PC-9 (cell line): ENCODE data around the gene ALDH9A1. TPM values are rescaled to one million over a fixed set of nuclear protein-coding genes. Genes with fewer than 3 reads are reported as not detected.

Experiments used
- BruUV-seq: library from RNA; stranded (reverse); fragments of 400-500 nt; replicated peaks from 2 replicates; lab custom pipeline; 2021; lab: Mats Ljungman, UMichigan
- CTCF ChIA-PET: fragments of 300-600 bp; sonication (Branson Sonifier 250); formaldehyde crosslinking; loops from one replicate; lab custom pipeline; 2022; ENCODE audit warnings: antibody characterized with exemption; lab: Charles Lee
- POLR2A ChIA-PET: fragments of 300-600 bp; sonication (Branson Sonifier 250); formaldehyde crosslinking; loops from one replicate; lab custom pipeline; 2022; ENCODE audit warnings: antibody characterized with exemption; ENCODE audit not compliant: unreplicated experiment; lab: Charles Lee
- DNase-seq, 2 experiments: peaks; one replicate each; pipeline versions ENCODE4 v3.0.0 to v3.0.0-alpha.2; 2015 to 2022; ENCODE audit warnings: mixed read lengths in 1 of 2
- H2AFZ ChIP-seq: fragments of 200-600 bp; sonication (generic); 2 replicates; pipeline ENCODE4 v1.8.1; 2017; ENCODE audit warnings: antibody characterized with exemption
- H3F3A ChIP-seq: fragments of 200-600 bp; sonication (generic); 2 replicates; pipeline ENCODE4 v1.8.1; 2017; ENCODE audit warnings: antibody characterized with exemption, mild to moderate bottlenecking, low read depth; ENCODE audit not compliant: insufficient read depth
- H3K27ac ChIP-seq: fragments of 200-600 bp; sonication (generic); 2 replicates; pipeline ENCODE4 v1.6.1; 2016; ENCODE audit warnings: mixed run types
- H3K27me3 ChIP-seq: fragments of 200-600 bp; sonication (generic); 2 replicates; pipeline ENCODE4 v1.6.1; 2016; ENCODE audit warnings: low read depth, mixed run types; ENCODE audit not compliant: insufficient read depth
- H3K36me3 ChIP-seq: fragments of 200-600 bp; sonication (generic); 2 replicates; pipeline ENCODE4 v1.6.1; 2016; ENCODE audit warnings: low read depth, mixed run types
- H3K4me1 ChIP-seq: fragments of 200-600 bp; sonication (generic); replicated peaks from 2 replicates; pipeline ENCODE4 v1.6.1; 2016; ENCODE audit warnings: mixed run types; ENCODE audit not compliant: insufficient read depth
- H3K4me2 ChIP-seq: fragments of 200-600 bp; sonication (generic); 2 replicates; pipeline ENCODE4 v1.6.1; 2017; ENCODE audit warnings: mixed run types
- H3K4me3 ChIP-seq: fragments of 200-600 bp; sonication (generic); 2 replicates; pipeline ENCODE4 v1.6.1; 2016; ENCODE audit warnings: mixed run types
- H3K79me2 ChIP-seq: fragments of 200-600 bp; sonication (generic); 2 replicates; pipeline ENCODE4 v1.6.1; 2017; ENCODE audit warnings: low read depth, mixed run types
- H3K9me2 ChIP-seq: fragments of 200-600 bp; sonication (generic); 2 replicates; pipeline ENCODE4 v1.8.1; 2017; ENCODE audit warnings: mild to moderate bottlenecking; ENCODE audit not compliant: insufficient read depth
- H3K9me3 ChIP-seq: fragments of 200-600 bp; sonication (generic); 2 replicates; pipeline ENCODE4 v1.8.1; 2016; ENCODE audit warnings: low read depth; ENCODE audit not compliant: insufficient read depth
- H4K20me1 ChIP-seq: fragments of 200-600 bp; sonication (generic); 2 replicates; pipeline ENCODE4 v1.8.1; 2017; ENCODE audit not compliant: insufficient read depth
- CTCF ChIP-seq: fragments of 200-600 bp; sonication (generic); conservative IDR thresholded peaks from 2 replicates; pipeline ENCODE4 v1.6.1; 2017; ENCODE audit warnings: mixed run types, antibody characterized with exemption, mild to moderate bottlenecking, moderate library complexity
- EZH2 ChIP-seq: fragments of 200-600 bp; sonication (generic); IDR thresholded peaks from 2 replicates; pipeline ENCODE4 v1.8.0; 2017; ENCODE audit warnings: antibody characterized with exemption, low read depth
- intact Hi-C: fragments of 100-400 bp; cut with micrococcal nuclease; formaldehyde crosslinking; loops from one replicate; pipeline ENCODE4 v1.10.0; 2022; ENCODE audit not compliant: unreplicated experiment
- total RNA-seq: library from RNA; stranded (reverse); gene quantifications from 2 replicates; pipeline ENCODE4 v1.2.3, GENCODE V29; 2021

ALDH9A1 gene
- total RNA-seq, 1 experiment from 2014 or later, result 42.5 TPM

GRCh38 chr1:165634154-165634921 lies 64.0 kb downstream of the ALDH9A1 start:
- intact Hi-C loops, result loop anchor here (5.0 to 10.0 kb wide), 4 partner anchors 190 to 1588 kb away; partner anchors contain the start of genes POU2F1, TADA1 and UCK2
- no peak overlapping the region for H3K27ac ChIP-seq
- no peak overlapping the region for H3K4me3 ChIP-seq
- no peaks in the 10 kb centered on the region for H4K20me1 ChIP-seq
- no TSS peak for BruUV-seq
- peaks cover 52% of the 10 kb centered on the region for H3K4me1 ChIP-seq
- peaks cover 39% of the 10 kb centered on the region for H3K79me2 ChIP-seq
- CTCF ChIA-PET, result no interaction called here
- H3K9me2 ChIP-seq, result no peaks in the 10 kb centered on the region
- H3K4me2 ChIP-seq, result peak overlapping the region; percentile 41; the same call in 1 of the 2 replicates
- no peaks in the 10 kb centered on the region for H3K9me3 ChIP-seq
- peaks cover 4% of the 10 kb centered on the region; the same call in 1 of the 2 replicates for H3K36me3 ChIP-seq
- peaks cover 34% of the 10 kb centered on the region for H3F3A ChIP-seq
- no peaks in the 10 kb centered on the region for H3K27me3 ChIP-seq
- POLR2A ChIA-PET, result no interaction called here
- H2AFZ ChIP-seq, result no peak overlapping the region
- TF ChIP-seq EZH2, result no peak
- TF ChIP-seq CTCF, result no peak
- DNase-seq, result no peak

- Histone ChIP-seq H4K20me1 (no peaks in the 10 kb centered on the region), H3K4me3 (no peak overlapping the region), H3K9me2 (no peaks in the 10 kb centered on the region), H3K27me3 (no peaks in the 10 kb centered on the region), H3K36me3 (peaks cover 4% of the 10 kb centered on the region; the same call in 1 of the 2 replicates), H3F3A (peaks cover 38% of the 10 kb centered on the region), H3K79me2 (peaks cover 34% of the 10 kb centered on the region), H3K9me3 (no peaks in the 10 kb centered on the region), H3K4me1 (peaks cover 52% of the 10 kb centered on the region), H3K4me2 (peak overlapping the region; percentile 41; the same call in 1 of the 2 replicates), H2AFZ (no peak overlapping the region), H3K27ac (no peak overlapping the region)
- intact Hi-C loops, result loop anchor here (5.0 to 10.0 kb wide), 4 partner anchors 191 to 1589 kb away; partner anchors contain the start of genes POU2F1, TADA1 and UCK2
- DNase-seq, result peak in 1 of 2 experiments; percentile 52
- no TSS peak for BruUV-seq
- CTCF ChIA-PET, result no interaction called here
- TF ChIP-seq CTCF (no peak), EZH2 (no peak)
- POLR2A ChIA-PET, result no interaction called here
These were observed 64.7 kb downstream of the ALDH9A1 start for GRCh38 chr1:165633614-165634013.

- H3K79me2 ChIP-seq, result peaks cover 26% of the 10 kb centered on the region
- peak overlapping the region; percentile 92 for H3K4me2 ChIP-seq
- CTCF ChIA-PET, result no interaction called here
- no peak for DNase-seq
- H3K4me1 ChIP-seq, result peaks cover 42% of the 10 kb centered on the region
- no peaks in the 10 kb centered on the region for H3K9me2 ChIP-seq
- TF ChIP-seq EZH2 (no peak), CTCF (no peak)
- POLR2A ChIA-PET, result interaction anchor here (0.7 kb wide), 1 partner anchor 475 kb away, joined by 4 read pairs; no protein-coding TSS in a partner anchor
- H3K4me3 ChIP-seq, result peak overlapping the region; percentile 75
- H3K9me3 ChIP-seq, result no peaks in the 10 kb centered on the region
- intact Hi-C loops, result loop anchor here (5.0 to 10.0 kb wide), 4 partner anchors 192 to 1590 kb away; partner anchors contain the start of genes POU2F1, TADA1 and UCK2
- BruUV-seq, result no TSS peak
- H3K27ac ChIP-seq, result peak overlapping the region; percentile 80
- H3K36me3 ChIP-seq, result peaks cover 4% of the 10 kb centered on the region; the same call in 1 of the 2 replicates
- peaks cover 32% of the 10 kb centered on the region for H3F3A ChIP-seq
- no peak overlapping the region for H2AFZ ChIP-seq
- no peaks in the 10 kb centered on the region for H4K20me1 ChIP-seq
- H3K27me3 ChIP-seq, result no peaks in the 10 kb centered on the region
These were observed 65.9 kb downstream of the ALDH9A1 start for GRCh38 chr1:165632491-165632890.
